ENCODE data around the gene SHC1. TPM values are rescaled to one million over a fixed set of nuclear protein-coding genes. Genes with fewer than 3 reads are reported as not detected.
A peak's percentile ranks its signal among the peaks of the same experiment; 100 is the strongest.

Gene SHC1
- total RNA-seq, 2 donors from 2014 or later: 69.5 to 80.5 TPM

- H3K27me3 ChIP-seq: no peaks in the 10 kb centered on the region
- H3K4me3 ChIP-seq: no peak overlapping the region
- DNase-seq (ENCODE audit: low spot score): no peak
- H3K9me3 ChIP-seq: no peaks in the 10 kb centered on the region
- H3K4me1 ChIP-seq: peaks cover 0 to 51% of the 10 kb centered on the region in 2 donors
- peaks cover 27% of the 10 kb centered on the region for H3K36me3 ChIP-seq
- no peak overlapping the region for H3K27ac ChIP-seq
- TF ChIP-seq CTCF (IDR thresholded peaks at IDR 0.05): no peak
Observed at GRCh38 chr1:154958681-154959425, 11.7 kb downstream of the SHC1 start.

GRCh38 chr1:154958036-154958435 lies 12.5 kb downstream of the SHC1 start:
- DNase-seq (ENCODE audit: low spot score): no peak
- no peak overlapping the region for H3K27ac ChIP-seq
- H3K27me3 ChIP-seq: no peaks in the 10 kb centered on the region
- H3K4me3 ChIP-seq: no peak overlapping the region
- H3K36me3 ChIP-seq: peaks cover 19% of the 10 kb centered on the region
- H3K9me3 ChIP-seq: no peaks in the 10 kb centered on the region
- no peak for TF ChIP-seq CTCF (IDR thresholded peaks at IDR 0.05)
- H3K4me1 ChIP-seq: peaks cover 0 to 57% of the 10 kb centered on the region in 2 donors

GRCh38 chr1:154957091-154957657 lies 13.4 kb downstream of the SHC1 start:
- no peak overlapping the region for H3K4me3 ChIP-seq
- no peak for DNase-seq (ENCODE audit: low spot score)
- H3K27ac ChIP-seq: peak overlapping the region; percentile 73 to 84
- H3K9me3 ChIP-seq: no peaks in the 10 kb centered on the region
- peaks cover 0 to 56% of the 10 kb centered on the region in 2 donors for H3K4me1 ChIP-seq
- H3K27me3 ChIP-seq: no peaks in the 10 kb centered on the region
- peaks cover 15% of the 10 kb centered on the region for H3K36me3 ChIP-seq
- TF ChIP-seq CTCF (IDR thresholded peaks at IDR 0.05): no peak

- no peak for TF ChIP-seq CTCF (IDR thresholded peaks at IDR 0.05)
- H3K27me3 ChIP-seq: no peaks in the 10 kb centered on the region
- H3K9me3 ChIP-seq: no peaks in the 10 kb centered on the region
- H3K36me3 ChIP-seq: peaks cover 15% of the 10 kb centered on the region
- H3K4me3 ChIP-seq: peak overlapping the region; percentile 52 to 60
- peaks cover 0 to 58% of the 10 kb centered on the region in 2 donors for H3K4me1 ChIP-seq
- H3K27ac ChIP-seq: peak overlapping the region; percentile 73 to 84
- no peak for DNase-seq (ENCODE audit: low spot score)
Observed at GRCh38 chr1:154956544-154956941, 14.0 kb downstream of the SHC1 start.

GRCh38 chr1:154955718-154956543 lies 14.6 kb downstream of the SHC1 start, which contains the start of gene PBXIP1:
Gene PBXIP1 (minus strand): TSS chr1:154956099. CDS start chr1:154953721, 2,378 bp downstream.
- TF ChIP-seq CTCF (IDR thresholded peaks at IDR 0.05): peak in 1 of 2 donors; percentile 8
- peak; percentile 89 for DNase-seq (ENCODE audit: low spot score)
- H3K9me3 ChIP-seq: no peaks in the 10 kb centered on the region
- H3K4me1 ChIP-seq: peaks cover 0 to 55% of the 10 kb centered on the region in 2 donors
- H3K36me3 ChIP-seq: peaks cover 21% of the 10 kb centered on the region
- peak within 1 kb of the TSS; percentile 73 to 84 for H3K27ac ChIP-seq
- H3K4me3 ChIP-seq: peak within 1 kb of the TSS; percentile 52 to 60
- no peaks in the 10 kb centered on the region for H3K27me3 ChIP-seq

Data from right atrium auricular region (tissue), 2 donors.